SK-N-SH (cell line): ENCODE results near the gene CLSTN2.

Experiments used
- CHD2 ChIP-seq: fragments of 150-350 bp; IDR thresholded peaks from 2 replicates; pipeline ENCODE4 v1.6.1; 2018; ENCODE audit warnings: low read length; ENCODE audit not compliant: partially characterized antibody
- CTCF ChIP-seq: fragments of 200-600 bp; sonication (generic); IDR thresholded peaks from 2 replicates; pipeline ENCODE4 v1.6.1; 2017; ENCODE audit warnings: antibody characterized with exemption, mild to moderate bottlenecking, moderate library complexity
- EP300 ChIP-seq, 2 experiments: IDR thresholded peaks; 2 replicates each; pipeline versions ENCODE4 v1.4.0 to v1.6.1; 2012; ENCODE audit warnings: borderline replicate concordance in 1 of 2, low read depth in 1 of 2, low read length in 1 of 2
- EZH2phosphoT487 ChIP-seq: fragments of 200-600 bp; sonication (generic); IDR thresholded peaks from 2 replicates; pipeline ENCODE4 v1.6.1; 2017; ENCODE audit warnings: low read depth, mixed run types, mild to moderate bottlenecking, antibody characterized with exemption, moderate library complexity, borderline replicate concordance
- FOXM1 ChIP-seq: IDR thresholded peaks from 2 replicates; pipeline ENCODE4 v1.4.0; 2012; ENCODE audit warnings: low read depth, mild to moderate bottlenecking
- GABPA ChIP-seq: IDR thresholded peaks from 2 replicates; pipeline ENCODE4 v1.4.0; 2012; ENCODE audit warnings: low read depth, mild to moderate bottlenecking
- NRF1 ChIP-seq: IDR thresholded peaks from 2 replicates; pipeline ENCODE4 v1.6.1; 2012; ENCODE audit warnings: low read depth, mild to moderate bottlenecking, low read length
- POLR2AphosphoS5 ChIP-seq: IDR thresholded peaks from 2 replicates; pipeline ENCODE4 v1.6.1; 2012; ENCODE audit warnings: low read depth, low read length
- REST ChIP-seq: IDR thresholded peaks from 2 replicates; pipeline ENCODE4 v1.6.1; 2012; ENCODE audit warnings: mild to moderate bottlenecking, low read depth, low read length, moderate library complexity
- RFX5 ChIP-seq: IDR thresholded peaks from 2 replicates; pipeline ENCODE4 v1.6.1; 2012; ENCODE audit warnings: mild to moderate bottlenecking, improper control_type of control experiment, low read length
- TAF1 ChIP-seq: IDR thresholded peaks from 2 replicates; pipeline ENCODE4 v1.6.1; 2012; ENCODE audit warnings: low read depth, mild to moderate bottlenecking, low read length, moderate library complexity, borderline replicate concordance
- YY1 ChIP-seq: IDR thresholded peaks from 2 replicates; pipeline ENCODE4 v1.4.0; 2012; ENCODE audit warnings: low read depth, mild to moderate bottlenecking

GRCh38 chr3:140343211-140344081 is 408.5 kb downstream of the CLSTN2 start:
- TF ChIP-seq EP300 (IDR thresholded peaks at IDR 0.05; ENCODE audit: borderline replicate concordance in 1 of 2, low read depth in 1 of 2, low read length in 1 of 2) (no peak), CTCF (no peak), REST (no peak), NRF1 (no peak), POLR2AphosphoS5 (no peak), GABPA (no peak), RFX5 (no peak), YY1 (no peak), FOXM1 (no peak), EZH2phosphoT487 (no peak), CHD2 (no peak), TAF1 (no peak)
